T1000 (cell line): ENCODE results near the gene PRDM7.
"Not testable (repeated sequence)": the region's sequence is repeated elsewhere in the genome, so short reads cannot be mapped to it uniquely, and the experiment has no call there.

ENCODE experiments used
- DNase-seq: peaks from one replicate; lab custom pipeline; 2025; ENCODE audit warnings: mixed read lengths; lab: John Stamatoyannopoulos, UW

The PRDM7 gene

GRCh38 chr16:90012991-90013745 is 64.0 kb downstream of the PRDM7 start:
- no peak for DNase-seq

GRCh38 chr16:90011908-90012501 is 65.1 kb downstream of the PRDM7 start:
- no peak for DNase-seq

- no peak for DNase-seq
Measured at GRCh38 chr16:90011508-90011819, 65.7 kb downstream of the PRDM7 start.

GRCh38 chr16:90010676-90011507 is 66.2 kb downstream of the PRDM7 start:
- DNase-seq, result no peak

- DNase-seq, result no peak
Measured at GRCh38 chr16:90009172-90009899, 67.8 kb downstream of the PRDM7 start.

- DNase-seq, result no peak
Measured at GRCh38 chr16:90008708-90009145, 68.4 kb downstream of the PRDM7 start.

- not testable (repeated sequence) for DNase-seq
Measured at GRCh38 chr16:90007635-90008234, 69.4 kb downstream of the PRDM7 start.

- no peak for DNase-seq
Measured at GRCh38 chr16:90007015-90007414, 70.1 kb downstream of the PRDM7 start.
